HFFc6 (cell line): ENCODE data around the gene NBEAL2. TPM values are rescaled to one million over a fixed set of nuclear protein-coding genes. Genes with fewer than 3 reads are reported as not detected.

ENCODE experiments used
- DNase-seq: peaks from one replicate; pipeline ENCODE4 v3.0.0-alpha.2; 2018
- H3K27ac Mint-ChIP-seq: 2 replicates; pipeline ENCODE4 v1.8.0; 2020; ENCODE audit warnings: mild to moderate bottlenecking, mixed read lengths
- H3K27me3 Mint-ChIP-seq: 2 replicates; pipeline ENCODE4 v1.8.0; 2021; ENCODE audit warnings: mild to moderate bottlenecking, moderate library complexity, mixed read lengths; ENCODE audit not compliant: insufficient read depth
- H3K36me3 Mint-ChIP-seq: 2 replicates; pipeline ENCODE4 v1.8.0; 2021; ENCODE audit warnings: low read depth, mixed read lengths
- H3K4me1 Mint-ChIP-seq: 2 replicates; pipeline ENCODE4 v1.8.0; 2020; ENCODE audit warnings: low read depth, mixed read lengths
- H3K4me3 Mint-ChIP-seq: 2 replicates; pipeline ENCODE4 v1.8.0; 2020; ENCODE audit warnings: mild to moderate bottlenecking, moderate library complexity, mixed read lengths
- H3K9me3 Mint-ChIP-seq: 2 replicates; pipeline ENCODE4 v1.8.0; 2020; ENCODE audit warnings: mild to moderate bottlenecking, mixed read lengths
- CTCF ChIP-seq: fragments of 200-600 bp; sonication (generic); IDR thresholded peaks from 2 replicates; pipeline ENCODE4 v1.5.0; 2021; ENCODE audit warnings: antibody characterized with exemption, mild to moderate bottlenecking
- total RNA-seq, 6 experiments: library from RNA; stranded (reverse); fragmentation: NEBNext Ultra II Directional; extraction: Animal tissue kit (Norgen Biotek cat#: 25700); gene quantifications; 2 replicates in 1 of 6; 3 replicates in 5 of 6; pipeline ENCODE4 v1.2.3, GENCODE V29; 2021

The NBEAL2 gene
- total RNA-seq, 6 experiments from 2014 or later, result 5.3 to 7.6 (median 5.8) TPM

GRCh38 chr3:46935989-46936558, 43.4 kb upstream of the NBEAL2 start:
- TF ChIP-seq CTCF, result no peak
- no peak for DNase-seq
- Mint-ChIP-seq H3K4me1 (peaks cover 60% of the 10 kb centered on the region), H3K4me3 (peak overlapping the region; percentile 58), H3K27me3 (peaks cover 3% of the 10 kb centered on the region; the same call in 1 of the 2 replicates), H3K27ac (peak overlapping the region; percentile 90), H3K9me3 (no peaks in the 10 kb centered on the region), H3K36me3 (peaks cover 20% of the 10 kb centered on the region)

GRCh38 chr3:46936733-46937250, 42.7 kb upstream of the NBEAL2 start:
- H3K27ac Mint-ChIP-seq, result peak overlapping the region; percentile 90
- peaks cover 20% of the 10 kb centered on the region for H3K36me3 Mint-ChIP-seq
- peaks cover 53% of the 10 kb centered on the region for H3K4me1 Mint-ChIP-seq
- TF ChIP-seq CTCF, result peak; percentile 11; the same call in 1 of the 2 replicates
- H3K27me3 Mint-ChIP-seq, result no peaks in the 10 kb centered on the region; the same call in 1 of the 2 replicates
- no peaks in the 10 kb centered on the region for H3K9me3 Mint-ChIP-seq
- H3K4me3 Mint-ChIP-seq, result peak overlapping the region; percentile 20; the same call in 1 of the 2 replicates
- DNase-seq, result peak; percentile 53

GRCh38 chr3:46938118-46938517, 41.3 kb upstream of the NBEAL2 start:
- no peak overlapping the region for H3K4me3 Mint-ChIP-seq
- H3K27ac Mint-ChIP-seq, result peak overlapping the region; percentile 90; the same call in 1 of the 2 replicates
- H3K4me1 Mint-ChIP-seq, result peaks cover 43% of the 10 kb centered on the region
- H3K9me3 Mint-ChIP-seq, result no peaks in the 10 kb centered on the region
- no peak for DNase-seq
- no peak for TF ChIP-seq CTCF
- H3K36me3 Mint-ChIP-seq, result peaks cover 20% of the 10 kb centered on the region
- no peaks in the 10 kb centered on the region; the same call in 1 of the 2 replicates for H3K27me3 Mint-ChIP-seq

- Mint-ChIP-seq H3K4me3 (no peak overlapping the region), H3K27ac (peak overlapping the region; percentile 4; the same call in 1 of the 2 replicates), H3K4me1 (peaks cover 47% of the 10 kb centered on the region), H3K9me3 (no peaks in the 10 kb centered on the region), H3K27me3 (no peaks in the 10 kb centered on the region; the same call in 1 of the 2 replicates), H3K36me3 (peaks cover 20% of the 10 kb centered on the region)
- no peak for DNase-seq
- TF ChIP-seq CTCF, result no peak
Observed at GRCh38 chr3:46939578-46940445, 39.7 kb upstream of the NBEAL2 start.

GRCh38 chr3:46942076-46942475, 37.4 kb upstream of the NBEAL2 start:
- DNase-seq, result no peak
- H3K36me3 Mint-ChIP-seq, result peaks cover 21% of the 10 kb centered on the region
- no peaks in the 10 kb centered on the region for H3K9me3 Mint-ChIP-seq
- no peak overlapping the region for H3K27ac Mint-ChIP-seq
- TF ChIP-seq CTCF, result no peak
- H3K4me1 Mint-ChIP-seq, result peaks cover 45% of the 10 kb centered on the region
- H3K27me3 Mint-ChIP-seq, result no peaks in the 10 kb centered on the region; the same call in 1 of the 2 replicates
- no peak overlapping the region for H3K4me3 Mint-ChIP-seq
